GM18909 (cell line): ENCODE data around the gene NDUFB8.
A peak's percentile ranks its signal among the peaks of the same experiment; 100 is the strongest.
"Not testable (repeated sequence)": the region's sequence is repeated elsewhere in the genome, so short reads cannot be mapped to it uniquely, and the experiment has no call there.

ENCODE experiments used
- ATAC-seq: cut with Tn5 transposase; IDR thresholded peaks from one replicate; pipeline ENCODE4 v1.9.1; 2021; ENCODE audit warnings: mild to moderate bottlenecking; ENCODE audit not compliant: unreplicated experiment, poor library complexity

Gene NDUFB8

DNA sequence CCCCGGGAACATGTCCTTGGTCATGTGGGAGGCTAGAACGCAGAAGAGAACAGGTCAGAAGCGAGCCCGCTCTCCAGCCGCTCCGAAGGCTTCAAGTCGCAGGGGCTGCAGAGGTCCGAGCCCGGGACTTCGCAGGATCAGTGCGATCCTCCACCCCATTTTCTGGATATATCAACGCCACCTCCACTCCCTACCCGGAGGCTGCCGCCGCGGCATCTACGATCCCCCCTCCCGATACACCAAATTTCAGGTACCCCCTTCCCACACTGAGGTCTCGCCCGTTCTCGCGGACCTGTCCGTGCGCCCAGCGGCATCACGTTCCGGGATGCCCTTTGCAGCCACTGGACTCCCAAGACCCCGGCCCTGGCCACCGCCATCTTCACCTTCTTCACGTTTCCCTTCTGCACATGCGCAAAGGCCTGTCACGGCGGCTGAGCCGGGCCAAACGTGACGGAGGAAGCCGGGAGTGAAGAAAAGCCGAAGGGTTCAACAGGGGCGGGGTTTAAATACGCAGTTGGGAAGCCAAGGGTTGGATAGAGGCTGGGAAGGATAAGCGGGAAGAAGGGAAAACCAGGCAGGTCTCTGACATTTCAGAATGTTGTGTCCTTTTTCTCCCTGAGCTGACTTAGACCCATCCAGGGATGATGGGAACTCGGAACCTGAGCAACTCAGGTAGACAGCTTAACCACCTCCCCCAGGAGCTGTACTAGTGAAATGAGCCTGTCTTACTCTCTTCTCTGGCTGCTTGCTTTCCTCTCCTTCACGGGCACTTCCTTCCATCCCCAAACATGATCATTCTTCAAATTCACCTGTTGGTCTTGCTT, at the start of gene NDUFB8:
TSS of gene NDUFB8 (minus strand) at position 397 of the 824 bp plus-strand sequence. CDS start at position 377, 20 bp downstream.
- peak; percentile 68 for ATAC-seq

DNA sequence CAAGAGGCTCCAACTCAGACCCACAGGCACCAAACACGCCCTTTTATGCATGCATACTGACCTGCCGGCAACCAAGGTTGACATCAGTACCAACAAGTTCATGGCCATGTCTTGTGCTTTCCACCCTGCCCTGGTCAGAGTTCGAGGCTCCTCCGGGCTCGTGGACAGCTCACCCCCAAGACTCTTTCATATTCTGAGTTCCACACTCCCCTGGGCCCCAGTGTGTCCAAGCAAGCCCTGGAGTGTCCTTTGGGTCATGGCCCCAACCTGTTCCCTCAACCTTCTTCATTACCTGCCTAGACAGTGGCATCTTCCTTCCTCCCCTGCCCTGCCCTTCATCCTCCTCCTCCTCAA, 46.6 kb upstream of the NDUFB8 start:
- ATAC-seq, result no peak

DNA sequence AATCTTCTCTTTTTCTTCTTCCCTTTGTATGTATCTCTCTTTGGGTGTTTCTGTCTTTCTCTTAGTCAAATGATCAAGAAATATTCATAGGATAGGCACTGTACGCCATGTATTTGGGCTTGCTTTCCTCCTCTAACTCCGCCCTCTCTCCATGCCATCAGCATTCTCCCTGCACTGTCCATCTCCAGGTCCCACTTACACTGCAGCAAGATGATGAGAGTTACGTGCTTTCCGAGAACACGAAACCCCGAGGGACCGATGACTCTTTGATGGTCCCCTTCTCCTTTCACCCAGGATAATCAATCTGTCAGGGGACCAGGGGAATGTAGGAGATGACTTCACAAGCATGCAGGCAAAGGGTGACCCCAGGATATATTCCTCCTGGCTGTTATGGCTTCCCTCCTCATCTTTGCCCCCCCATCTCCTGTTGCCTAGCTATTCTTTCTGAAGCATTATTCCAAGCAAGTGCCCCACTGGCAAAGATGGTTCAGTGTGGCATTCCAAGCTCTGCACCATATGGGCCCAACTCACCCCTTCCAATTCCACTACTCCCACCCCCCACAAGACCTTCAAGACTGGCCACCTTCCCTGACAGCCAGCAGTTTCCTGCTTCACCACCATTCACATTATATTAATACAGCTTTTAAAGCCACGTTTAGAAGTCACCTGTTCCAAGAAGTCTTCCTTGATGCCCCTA, 46.1 kb upstream of the NDUFB8 start:
- ATAC-seq, result no peak

DNA sequence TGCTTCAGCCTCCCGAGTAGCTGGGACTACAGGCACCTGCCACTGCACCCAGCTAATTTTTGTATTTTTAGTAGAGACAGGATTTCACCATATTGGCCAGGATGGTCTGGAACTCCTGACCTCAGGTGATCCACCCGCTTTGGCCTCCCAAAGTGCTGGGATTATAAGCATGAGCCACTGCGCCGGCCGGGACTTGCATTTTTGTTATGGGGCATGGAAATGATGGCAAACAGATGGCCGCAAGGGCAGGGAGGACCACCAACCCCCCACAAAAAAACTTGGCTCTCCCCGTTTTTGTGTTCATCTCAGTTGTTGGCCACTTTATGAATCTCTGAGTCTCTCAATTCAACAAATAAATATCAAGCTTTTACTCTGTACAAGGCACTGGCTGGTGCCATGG, 45.5 kb upstream of the NDUFB8 start:
- not testable (repeated sequence) for ATAC-seq

DNA sequence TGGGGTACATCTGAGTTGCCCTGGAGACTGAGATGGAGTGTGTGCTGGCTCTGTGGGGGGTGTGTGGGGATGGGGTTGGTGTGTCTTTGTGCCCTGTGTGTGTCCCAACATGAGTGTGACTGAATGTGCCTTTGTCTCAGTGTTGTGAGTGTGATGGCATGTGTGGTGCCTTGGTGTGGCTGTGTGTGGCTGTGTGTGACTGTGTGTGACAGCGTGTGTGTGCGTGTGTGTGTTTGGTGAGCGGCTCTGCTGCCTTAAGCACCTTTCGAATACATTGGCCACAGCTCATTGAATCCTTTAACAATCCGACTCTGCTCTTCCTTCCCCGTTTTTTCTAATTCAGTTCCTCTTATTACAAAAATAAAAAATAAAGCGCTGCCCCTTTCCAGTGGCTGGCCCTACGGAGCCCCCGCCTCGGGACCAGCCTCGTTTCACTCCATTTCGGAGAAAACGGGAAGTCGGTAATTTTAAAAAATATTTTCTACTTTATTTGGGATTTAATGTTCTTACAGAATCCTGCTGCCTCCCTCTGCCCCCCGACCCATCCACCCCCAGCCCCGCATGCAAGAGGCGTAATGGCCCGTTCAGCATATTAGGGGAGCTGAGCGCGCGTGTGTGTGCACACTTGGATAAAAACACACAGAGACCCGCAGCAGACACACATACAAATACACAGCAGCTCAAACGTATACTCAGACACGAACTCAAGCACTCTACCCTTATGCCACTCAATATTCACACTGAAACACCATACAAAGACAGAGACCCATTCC, 41.6 kb upstream of the NDUFB8 start:
- no peak for ATAC-seq

DNA sequence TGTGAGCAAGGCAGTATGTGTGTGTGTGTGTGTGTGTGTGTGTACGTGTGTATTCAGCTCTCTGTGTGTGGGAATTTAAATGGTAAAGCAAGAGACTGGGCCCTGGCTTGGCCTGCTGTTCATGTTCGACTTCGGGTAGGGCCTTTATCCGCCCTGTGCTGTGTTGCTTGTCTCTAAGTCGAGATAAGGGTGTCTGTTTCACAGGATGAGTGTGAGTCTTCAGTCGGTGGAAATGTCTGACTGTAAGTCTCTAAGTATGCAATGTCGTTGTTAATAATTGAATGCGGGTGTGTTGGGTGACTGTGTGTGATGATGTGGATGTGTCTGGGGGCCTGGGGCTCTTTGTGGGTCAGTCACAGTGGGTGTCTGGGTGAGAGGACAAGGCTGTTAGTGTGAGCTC, 40.8 kb upstream of the NDUFB8 start:
- no peak for ATAC-seq

DNA sequence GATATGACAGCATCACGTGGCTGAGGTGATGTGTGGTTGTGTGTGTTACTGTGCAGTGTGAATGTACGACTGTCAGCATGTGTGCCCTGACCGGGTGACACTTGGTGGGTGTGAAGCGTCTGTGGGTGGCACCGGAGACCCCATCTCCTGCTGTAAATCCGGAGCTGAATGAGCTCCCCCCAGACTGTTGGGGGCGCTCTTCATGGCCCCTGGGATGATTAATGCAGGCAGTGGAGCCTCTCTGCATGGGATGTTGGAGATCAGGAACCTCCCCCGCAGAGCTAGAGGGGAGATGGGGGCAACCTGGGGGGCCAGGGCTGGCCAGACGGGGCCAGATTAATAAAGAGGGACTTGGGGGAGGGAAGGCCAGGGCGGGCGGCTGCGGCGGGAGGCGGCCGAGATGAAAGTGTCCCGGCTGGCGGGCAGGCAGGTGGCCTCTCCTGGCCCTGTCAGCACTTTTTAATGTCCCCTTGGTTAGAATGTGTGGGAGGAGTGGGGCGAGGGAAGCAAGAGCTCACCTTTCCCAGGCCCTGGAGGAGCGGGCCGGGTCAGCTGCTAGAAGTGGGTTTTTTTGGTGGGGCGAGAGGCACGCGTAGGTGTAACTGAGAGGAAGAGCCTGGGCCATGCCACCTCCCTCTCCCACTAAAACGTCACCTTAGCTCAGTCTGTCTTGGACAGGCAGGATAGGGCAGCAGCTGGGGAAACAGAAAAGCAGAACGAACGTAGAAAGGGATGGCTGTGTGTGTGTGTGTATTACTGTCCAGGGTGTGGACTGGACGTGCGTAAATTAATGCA, 40.2 kb upstream of the NDUFB8 start:
- no peak for ATAC-seq

DNA sequence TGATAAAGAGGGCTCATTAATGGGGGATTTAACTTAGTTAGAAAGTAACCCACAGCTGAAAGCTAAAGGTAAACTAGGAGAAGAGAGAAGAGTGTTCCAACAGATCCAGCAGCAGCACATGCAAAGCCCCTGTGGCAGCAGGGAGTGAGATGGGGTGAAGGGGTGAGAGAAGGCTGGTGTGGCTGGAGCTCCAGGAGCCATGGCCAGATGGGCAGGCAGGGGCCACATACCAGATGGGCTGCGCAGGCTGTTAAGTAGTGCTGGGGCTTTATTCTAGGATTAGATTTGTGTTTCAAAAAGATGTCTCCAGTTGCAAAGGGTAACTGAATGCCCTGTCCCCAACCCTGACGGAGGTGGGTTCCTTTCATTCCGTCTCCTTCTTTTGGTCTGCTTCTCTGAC, 39.2 kb upstream of the NDUFB8 start:
- ATAC-seq, result no peak

DNA sequence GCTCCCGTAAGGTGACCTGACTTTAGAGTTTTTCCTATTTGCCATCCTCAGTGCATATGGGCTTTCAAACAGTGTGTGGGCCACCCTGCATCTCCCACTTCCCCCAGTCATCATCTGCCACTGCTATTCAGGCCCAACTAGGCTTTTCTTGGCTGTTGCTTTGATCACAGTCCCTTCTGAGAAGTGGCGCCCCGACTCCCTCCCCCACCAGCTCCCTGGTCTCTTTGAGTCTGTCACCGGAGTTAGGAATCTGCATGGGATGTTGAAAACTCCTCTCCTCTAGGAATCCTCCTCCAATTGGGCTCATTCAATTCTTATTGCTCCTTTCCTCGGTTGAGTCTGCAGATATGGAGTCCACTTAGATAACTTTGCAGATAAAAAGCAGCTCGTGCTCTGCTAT, 38.2 kb upstream of the NDUFB8 start:
- no peak for ATAC-seq

DNA sequence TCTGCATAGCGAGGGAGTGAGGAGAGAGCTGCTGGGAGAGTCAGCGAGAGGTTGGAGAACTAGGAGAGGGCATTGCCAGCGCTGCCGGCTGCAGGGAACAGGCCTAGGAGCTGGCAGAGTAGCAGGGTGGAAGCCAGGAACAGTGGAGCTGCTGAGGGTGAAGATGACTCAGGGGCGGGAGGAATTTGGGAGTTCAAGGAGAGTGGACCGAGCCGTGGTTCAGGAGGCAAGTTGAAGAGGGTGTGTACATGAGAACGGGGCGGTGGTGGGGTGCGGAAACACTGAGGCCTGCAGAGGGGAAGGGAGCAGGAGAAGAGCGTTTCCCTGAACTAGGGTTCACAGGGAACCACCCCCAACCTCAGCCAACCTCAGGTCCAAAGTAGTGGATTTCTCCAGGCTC, 37.6 kb upstream of the NDUFB8 start:
- no peak for ATAC-seq

DNA sequence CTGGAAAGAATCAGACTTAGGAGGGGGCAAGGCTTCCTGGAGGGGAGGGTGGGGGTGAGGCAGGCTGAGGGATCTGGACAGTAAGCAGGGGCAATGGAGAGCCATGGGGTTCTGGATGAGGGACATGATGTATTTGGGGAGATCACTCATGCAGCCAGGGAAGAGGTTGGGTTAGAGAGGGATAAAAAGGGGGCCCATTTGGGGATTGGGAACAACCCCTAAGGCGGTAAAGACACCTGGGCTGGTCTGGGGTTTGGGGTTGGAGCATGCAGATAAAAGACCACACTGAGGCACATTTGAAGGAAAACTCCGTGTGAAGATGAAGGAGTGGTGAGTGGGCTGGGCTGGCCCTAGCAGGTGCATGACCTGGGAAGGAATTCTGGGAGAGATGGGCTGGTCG, 36.9 kb upstream of the NDUFB8 start:
- no peak for ATAC-seq

DNA sequence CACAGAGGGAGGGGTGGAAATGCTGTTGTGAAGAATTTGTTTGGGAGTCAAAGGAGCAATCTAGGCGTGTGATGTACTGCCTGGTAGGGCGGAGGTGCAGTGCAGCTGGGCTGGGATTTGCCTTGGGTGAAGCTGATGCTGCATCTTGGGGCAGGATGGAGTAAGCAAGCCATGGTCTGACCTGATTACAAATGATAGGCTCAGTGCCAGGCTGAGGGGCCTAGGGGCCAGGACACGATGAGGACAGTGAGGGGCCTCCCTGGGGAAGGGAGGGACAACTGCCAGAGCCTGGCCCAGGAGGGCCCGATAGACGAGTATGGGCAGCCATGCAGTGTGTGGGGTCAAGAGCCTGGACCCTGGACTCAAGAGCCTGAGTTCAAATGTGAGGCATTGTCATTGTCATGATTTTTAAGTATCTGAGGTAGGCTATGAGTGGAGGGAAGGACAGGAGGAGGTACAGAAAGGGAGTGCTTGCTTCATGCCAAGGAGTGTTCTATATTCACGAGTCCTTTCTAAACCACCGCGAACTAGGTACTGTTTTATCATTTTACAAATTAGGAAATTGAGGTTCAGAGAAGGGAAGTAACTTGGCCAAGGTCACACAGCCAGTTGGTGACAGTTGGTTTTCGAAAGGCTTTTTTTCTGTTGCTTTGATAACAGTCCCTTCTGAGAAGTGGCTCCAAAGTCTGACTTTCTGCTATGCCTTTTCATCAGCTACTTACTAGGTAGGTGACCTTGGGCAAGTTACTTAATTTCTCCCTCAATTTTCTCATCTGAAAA, 35.7 kb upstream of the NDUFB8 start:
- no peak for ATAC-seq

DNA sequence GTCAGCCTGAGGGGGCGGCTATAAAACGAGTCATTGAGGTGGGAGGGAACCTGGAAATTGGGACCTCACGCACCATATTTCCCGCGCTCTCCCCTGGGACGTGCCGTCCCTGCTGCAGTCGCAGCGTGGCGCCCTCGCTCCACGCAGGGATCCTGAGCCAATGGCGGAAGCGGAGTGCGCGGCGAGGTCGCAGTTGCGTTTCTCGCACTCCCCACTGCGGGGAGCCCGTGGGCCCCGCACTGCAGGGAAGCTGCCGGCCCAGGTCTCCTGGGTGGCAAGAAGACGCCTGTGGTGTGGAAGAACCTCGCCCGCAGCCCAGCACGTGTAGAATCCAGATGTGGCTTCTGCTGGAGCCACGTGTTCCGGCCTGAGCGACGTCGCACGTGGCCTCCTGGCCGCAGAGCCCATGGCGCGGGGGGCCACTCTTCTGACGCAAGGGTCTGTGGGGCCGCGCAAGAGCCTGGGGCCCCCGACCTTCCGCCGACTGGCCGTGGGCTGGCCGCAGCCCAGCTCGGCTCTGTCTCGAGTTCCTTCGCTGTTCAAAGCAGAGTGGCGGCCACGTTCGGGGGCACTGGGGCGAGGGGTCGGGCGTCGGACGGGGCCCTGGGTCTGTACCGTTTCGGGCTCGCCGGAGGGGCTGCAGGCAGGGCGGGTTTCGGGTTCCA, 32.5 kb upstream of the NDUFB8 start:
- ATAC-seq, result no peak

DNA sequence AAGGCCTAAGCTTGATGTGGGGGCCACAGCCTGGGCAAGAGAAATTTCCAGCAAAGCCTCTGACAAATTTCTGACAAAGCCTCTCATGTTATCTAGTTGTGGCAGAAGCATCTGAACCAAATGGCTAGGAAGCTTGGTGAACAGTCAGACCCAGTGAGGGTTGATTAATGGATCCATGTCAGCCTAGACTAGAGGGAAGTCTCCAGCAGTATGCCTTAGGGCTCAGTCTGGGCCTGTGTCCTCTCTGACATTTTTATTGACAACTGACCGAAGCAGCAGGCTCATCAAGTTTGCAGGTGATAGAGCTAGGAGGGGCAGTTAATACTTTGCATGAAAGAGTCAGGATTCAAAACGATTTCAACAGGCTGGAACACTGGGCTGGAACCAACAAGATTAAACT, 31.3 kb upstream of the NDUFB8 start:
- no peak for ATAC-seq

DNA sequence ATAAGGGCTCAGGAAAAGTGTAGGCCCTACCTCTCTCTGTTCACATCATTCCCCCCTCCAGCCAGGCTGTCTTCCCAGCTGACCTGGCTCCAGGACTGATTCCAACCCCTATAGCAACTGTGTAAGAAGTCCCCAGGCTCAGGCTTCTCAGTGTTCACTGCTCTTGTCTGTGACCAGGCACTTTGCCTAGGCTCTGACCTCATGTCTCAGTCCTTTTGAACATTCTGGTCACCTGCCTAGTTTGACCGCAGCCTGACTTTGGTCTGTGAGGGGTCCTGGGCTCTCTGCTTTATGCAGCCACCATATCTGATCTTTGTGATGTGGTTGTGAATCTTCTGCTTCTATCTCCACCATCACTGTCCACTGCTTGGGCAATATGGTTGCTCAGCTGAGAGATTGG, 30.6 kb upstream of the NDUFB8 start:
- no peak for ATAC-seq

DNA sequence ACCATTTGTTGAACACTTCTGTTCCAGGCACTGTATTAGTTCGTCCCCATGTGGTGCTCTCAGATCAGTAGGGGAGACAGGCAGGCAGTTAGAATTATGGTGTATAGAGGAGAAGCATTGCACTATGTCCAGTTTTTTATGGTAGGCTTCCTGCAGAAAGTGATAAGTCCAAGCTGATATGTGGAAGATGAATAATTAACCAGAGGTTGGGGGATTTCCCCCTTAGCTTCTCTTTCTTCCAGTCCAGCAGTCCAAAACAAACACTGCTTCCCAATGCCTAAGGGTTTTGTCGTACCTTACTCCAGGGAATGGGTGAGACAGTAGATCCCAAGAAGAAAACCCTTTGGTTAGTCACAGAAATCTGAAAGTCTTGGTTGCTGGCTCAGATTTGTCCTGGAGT, 25.2 kb upstream of the NDUFB8 start:
- no peak for ATAC-seq

DNA sequence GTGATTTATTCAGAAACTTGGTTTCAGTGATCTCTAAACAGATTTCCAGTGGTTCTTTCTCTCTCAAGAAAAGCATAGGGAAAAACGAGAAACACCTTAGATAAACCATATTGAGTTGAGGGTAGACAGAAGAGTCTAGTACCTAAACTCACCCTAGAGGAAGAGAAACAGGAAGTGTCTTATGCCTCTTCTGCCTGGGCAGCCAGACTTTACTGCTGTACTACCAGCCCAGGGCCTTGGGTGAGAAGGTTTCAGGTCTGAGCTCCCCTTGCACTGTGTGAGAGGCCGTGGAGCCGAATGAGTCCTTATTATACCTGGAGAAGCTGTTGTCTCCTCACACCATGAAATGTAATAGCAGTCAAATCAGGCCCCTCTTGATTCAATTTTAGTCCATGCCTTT, 24.3 kb upstream of the NDUFB8 start:
- ATAC-seq, result no peak

DNA sequence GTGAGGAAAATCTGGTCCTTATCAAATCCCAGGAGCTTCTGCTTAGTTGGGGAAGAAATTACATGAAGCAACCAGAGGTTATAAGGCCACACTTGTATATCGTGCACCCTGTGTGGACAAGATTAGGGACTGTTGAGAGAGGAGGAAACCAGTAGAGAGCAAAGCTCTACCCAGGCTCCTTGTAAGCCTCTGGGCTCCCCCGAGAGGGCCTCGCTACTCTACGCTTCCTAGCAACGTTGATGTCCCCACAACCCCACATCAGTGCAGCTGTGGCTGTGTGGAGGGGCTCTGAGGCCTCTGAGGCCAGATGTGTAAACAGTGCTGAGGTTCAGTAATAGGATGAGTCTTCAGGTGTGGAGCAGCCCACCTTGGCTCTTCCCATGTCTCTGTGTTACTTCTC, 22.1 kb upstream of the NDUFB8 start:
- no peak for ATAC-seq

DNA sequence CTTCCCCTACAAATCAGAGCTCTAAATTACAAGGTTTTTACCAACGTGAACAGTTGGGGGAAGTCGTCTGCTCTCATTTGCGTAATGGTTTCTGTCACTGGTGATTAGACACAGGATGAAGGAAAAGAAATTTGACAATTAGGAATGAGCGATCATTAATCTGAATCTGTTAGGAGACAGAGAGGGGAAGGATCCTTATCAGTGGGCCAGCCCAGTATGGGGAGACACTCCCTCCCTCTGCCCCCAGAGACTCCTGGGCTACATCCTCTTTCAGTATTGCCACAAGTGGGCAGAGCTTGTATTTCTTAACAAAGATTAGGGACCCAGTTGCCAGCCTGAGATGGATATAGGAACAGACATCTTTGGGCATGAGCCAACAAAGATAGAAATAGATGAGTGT, 21.5 kb upstream of the NDUFB8 start:
- ATAC-seq, result no peak
